A204.1 (cell line): Measurements from ENCODE around the gene NEURL1.
"Not testable (repeated sequence)": the region's sequence is repeated elsewhere in the genome, so short reads cannot be mapped to it uniquely, and the experiment has no call there.

Experiments
- FAIRE-seq: peaks from 2 replicates; lab custom pipeline; 2012; peaks lifted over from hg19 to GRCh38; lab: Jason Lieb, UNC

NEURL1 gene

DNA sequence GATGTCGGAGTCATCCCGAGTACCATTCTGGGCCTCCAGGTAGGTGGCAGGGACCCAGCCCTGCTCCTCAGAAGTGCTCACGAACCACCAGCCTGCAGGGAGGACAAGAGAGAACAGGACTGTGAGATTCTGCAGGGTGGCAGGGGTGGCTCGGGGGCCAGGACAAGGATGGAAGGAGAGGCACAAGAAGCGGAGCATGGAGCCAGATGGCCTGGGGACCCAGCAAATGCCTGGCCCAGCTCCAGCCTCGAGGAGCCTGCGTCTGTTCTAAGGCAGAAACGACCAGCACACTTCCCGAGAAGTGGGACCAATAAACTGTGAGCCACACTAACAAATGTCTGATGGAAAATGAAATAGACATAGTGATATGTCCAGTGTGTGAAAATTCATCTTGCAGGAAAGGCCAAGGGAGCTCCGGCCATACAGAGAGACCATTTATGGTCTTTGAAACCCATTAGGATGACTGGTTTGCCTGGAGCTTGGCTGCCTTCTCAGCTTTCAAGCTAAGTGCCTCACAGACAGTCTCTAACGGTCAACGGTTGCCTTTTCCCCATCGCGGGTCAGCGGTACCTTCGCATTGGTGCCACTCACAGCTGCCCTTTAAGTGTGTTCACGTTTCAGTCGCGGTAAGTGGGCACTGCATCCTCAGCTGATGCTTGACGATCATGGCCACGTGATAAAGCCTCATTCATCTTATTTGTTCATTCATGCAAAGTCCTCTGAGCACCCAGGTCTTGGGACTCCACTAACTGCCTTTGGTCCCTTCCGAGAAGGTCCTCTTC, 133.8 kb downstream of the NEURL1 start:
- no peak for FAIRE-seq

GRCh38 chr10:103627893-103628292, 134.4 kb downstream of the NEURL1 start:
- FAIRE-seq, result no peak

GRCh38 chr10:103629581-103629980, 136.1 kb downstream of the NEURL1 start:
- FAIRE-seq, result no peak

DNA sequence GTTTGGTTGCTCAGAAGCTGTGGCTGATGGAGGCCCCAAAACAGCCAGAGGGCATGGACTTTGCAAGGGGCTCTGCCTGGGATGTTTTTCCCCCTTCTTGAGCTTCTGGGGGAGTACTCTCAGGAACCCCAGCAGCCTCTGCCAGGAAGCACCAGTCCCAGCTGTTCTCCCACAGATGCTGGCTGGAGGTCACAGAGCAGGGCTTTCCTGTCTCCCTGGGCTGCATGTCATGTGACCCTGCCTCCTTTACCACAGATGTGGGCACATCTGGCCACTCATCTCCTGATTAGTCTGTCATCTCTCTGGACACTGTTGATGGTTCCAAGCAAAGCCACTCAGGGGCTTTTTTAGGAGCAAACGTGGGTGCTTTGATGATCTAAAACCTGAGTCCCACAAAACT, 136.7 kb downstream of the NEURL1 start:
- no peak for FAIRE-seq

DNA sequence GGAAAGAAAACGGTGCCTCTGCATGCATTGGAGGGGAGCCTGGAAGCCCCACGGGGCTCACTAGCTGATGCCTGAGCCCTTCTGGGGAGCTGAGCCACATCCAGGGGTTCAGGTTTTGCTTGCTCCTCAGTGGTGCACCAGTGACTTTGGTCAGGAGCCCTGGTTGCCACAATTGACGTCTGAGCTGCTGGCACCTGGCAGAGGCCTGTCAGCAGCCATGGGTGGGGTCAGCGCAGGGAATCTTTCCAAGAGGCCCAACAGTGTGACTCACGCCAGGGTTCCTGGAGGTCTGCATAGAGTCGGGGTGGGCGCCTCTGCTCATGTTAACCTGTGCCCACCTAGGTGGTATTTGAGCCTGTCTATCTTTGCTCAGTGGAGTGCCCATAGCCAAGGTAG, 138.7 kb downstream of the NEURL1 start:
- FAIRE-seq, result no peak

DNA sequence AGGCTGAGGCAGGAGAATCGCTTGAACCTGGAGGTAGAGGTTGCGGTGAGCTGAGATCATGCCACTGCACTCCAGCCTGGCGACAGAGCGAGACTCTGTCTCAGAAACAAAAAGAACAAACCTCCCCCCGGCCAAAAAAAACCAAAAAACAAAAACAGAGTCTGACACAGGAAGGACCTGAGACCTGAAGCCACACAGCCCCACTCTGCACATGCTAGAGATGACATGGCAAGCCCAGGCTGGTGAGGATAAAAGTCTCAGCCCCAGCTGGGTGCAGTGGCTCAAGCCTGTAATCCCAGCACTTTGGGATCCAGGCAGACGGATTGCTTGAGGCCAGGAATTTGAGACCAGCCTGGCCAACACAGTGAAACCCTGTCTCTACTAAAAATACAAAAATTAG, 139.4 kb downstream of the NEURL1 start:
- not testable (repeated sequence) for FAIRE-seq

- no peak for FAIRE-seq
Measured at GRCh38 chr10:103633846-103634245, 140.3 kb downstream of the NEURL1 start.

GRCh38 chr10:103635580-103635979, 142.1 kb downstream of the NEURL1 start:
- no peak for FAIRE-seq

GRCh38 chr10:103636492-103636891, 143.0 kb downstream of the NEURL1 start:
- no peak for FAIRE-seq

DNA sequence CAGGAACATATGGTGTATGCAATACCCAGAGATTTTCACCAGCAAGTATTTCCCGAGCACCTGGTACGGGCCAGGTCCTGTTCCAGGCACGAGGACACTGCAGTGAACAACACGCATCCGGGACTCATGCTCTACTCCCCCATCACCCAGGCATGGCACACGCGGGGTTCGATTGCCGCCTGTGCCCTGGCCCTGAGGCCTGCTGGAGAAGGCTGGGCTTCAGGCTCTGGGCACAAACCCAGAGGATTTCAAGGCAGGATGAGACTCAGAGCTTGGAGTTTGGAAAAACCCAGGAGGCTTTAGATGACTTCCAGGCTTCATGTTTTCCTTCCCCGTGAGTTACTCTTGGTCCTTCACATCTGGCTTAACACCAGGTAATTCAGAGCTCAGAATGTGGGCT, 143.5 kb downstream of the NEURL1 start:
- FAIRE-seq, result no peak

DNA sequence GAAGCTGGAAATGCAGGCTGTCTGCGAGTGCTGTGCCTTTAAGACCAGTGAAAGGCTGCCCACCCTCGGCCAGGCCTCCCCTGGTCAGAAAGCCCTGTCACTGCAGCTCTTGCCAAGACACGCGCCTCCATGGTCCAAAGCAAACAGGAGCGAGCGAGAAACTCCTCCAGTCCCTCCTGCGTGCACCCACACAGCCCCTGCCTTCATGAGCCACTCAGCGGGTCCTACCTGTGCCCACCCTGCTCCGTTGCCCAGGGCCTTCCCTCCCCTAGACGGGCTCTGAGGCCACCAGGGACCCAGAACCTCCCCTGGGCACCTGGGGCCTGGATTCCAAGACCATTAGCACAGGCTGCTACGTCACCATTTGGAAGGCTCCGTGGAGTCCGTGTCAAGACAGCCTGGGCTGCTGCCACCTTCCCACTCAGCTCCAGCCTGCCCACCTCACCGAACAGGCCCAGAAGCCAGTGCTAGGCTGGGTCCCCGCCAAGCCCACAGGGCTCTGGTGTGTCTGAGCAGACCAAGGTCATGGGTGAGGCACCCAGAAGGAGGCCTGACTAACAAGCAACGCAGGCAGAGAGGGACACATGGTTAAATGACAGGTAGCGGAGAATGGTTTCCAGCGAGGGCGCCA, 144.5 kb downstream of the NEURL1 start:
- no peak for FAIRE-seq

GRCh38 chr10:103638948-103639347, 145.4 kb downstream of the NEURL1 start:
- no peak for FAIRE-seq

DNA sequence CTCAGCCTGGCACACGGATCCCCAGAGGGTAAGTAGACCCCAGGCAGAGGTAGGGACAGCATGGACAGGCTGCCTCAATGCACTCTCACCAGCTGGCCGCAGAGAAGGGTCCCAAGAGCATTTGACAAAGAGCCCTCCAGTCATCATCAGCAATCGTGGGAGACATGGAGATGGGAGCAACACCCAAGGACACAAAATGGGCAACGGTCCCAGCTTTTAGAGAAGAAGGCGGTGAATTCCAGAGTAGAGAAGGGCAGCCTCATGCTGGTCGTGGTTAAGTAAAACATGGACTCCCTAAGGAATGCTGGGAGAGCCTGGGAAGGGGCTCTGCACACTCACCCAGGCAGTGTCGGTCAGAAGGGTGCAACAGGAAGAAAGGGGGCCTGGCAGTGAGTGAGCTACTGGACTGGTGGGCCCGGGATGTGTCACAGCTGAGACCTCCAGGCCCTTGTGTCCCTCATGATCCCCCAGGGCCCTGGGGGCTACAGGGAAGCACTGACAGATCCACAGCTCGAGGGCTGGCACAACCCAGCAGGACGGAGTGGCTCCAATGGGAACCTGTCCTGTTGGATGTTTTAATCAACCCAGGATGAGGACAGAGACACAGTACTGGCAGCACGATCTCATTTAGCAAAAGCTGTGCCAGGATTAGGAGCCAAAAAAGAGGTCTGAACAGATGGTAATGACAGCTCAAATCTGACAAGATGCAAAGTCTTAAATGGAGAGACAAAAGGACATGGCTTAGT, 147.1 kb downstream of the NEURL1 start:
- no peak for FAIRE-seq

- no peak for FAIRE-seq
Measured at GRCh38 chr10:103641326-103641725, 147.8 kb downstream of the NEURL1 start.
